Prostate gland (tissue), 2 donors: ENCODE measurements around the gene KCNN1. TPM values are rescaled to one million over a fixed set of nuclear protein-coding genes. Genes with fewer than 3 reads are reported as not detected.
"Not testable (repeated sequence)": the region's sequence is repeated elsewhere in the genome, so short reads cannot be mapped to it uniquely, and the experiment has no call there.

Source experiments
- DNase-seq: peaks from one replicate; pipeline ENCODE4 v3.0.0-alpha.2; 2019; ENCODE audit warnings: low spot score
- H3K27ac ChIP-seq, 2 donors: fragments of 200-600 bp; sonication (generic); 2 replicates each; pipeline ENCODE4 v1.5.1; 2017 to 2019
- H3K27me3 ChIP-seq: fragments of 200-600 bp; sonication (generic); replicated peaks from 2 replicates; pipeline ENCODE4 v1.5.1; 2019; ENCODE audit not compliant: insufficient read depth
- H3K36me3 ChIP-seq, 2 donors: fragments of 200-600 bp; sonication (generic); 1 replicate in 1 of 2; 2 replicates in 1 of 2; pipeline versions ENCODE4 v1.5.1 to v1.8.1; 2017 to 2019
- H3K4me1 ChIP-seq: fragments of 200-600 bp; sonication (generic); replicated peaks from 2 replicates; pipeline ENCODE4 v1.5.1; 2019
- H3K4me3 ChIP-seq, 2 donors: fragments of 200-600 bp; sonication (generic); 2 replicates each; pipeline ENCODE4 v1.5.1; 2017 to 2019
- H3K9me3 ChIP-seq: fragments of 200-600 bp; sonication (generic); 2 replicates; pipeline ENCODE4 v1.5.1; 2017
- POLR2A ChIP-seq: fragments of 450-650 bp; IDR thresholded peaks from one replicate; pipeline ENCODE4 v1.6.1; 2016; ENCODE audit warnings: antibody characterized with exemption, mild to moderate bottlenecking
- POLR2AphosphoS5 ChIP-seq: sonication (generic); formaldehyde crosslinking; IDR thresholded peaks from one replicate; pipeline ENCODE4 v1.6.1; 2017; ENCODE audit warnings: antibody characterized with exemption
- WGBS: methylation state at CpG from one replicate; pipeline ENCODE4 v1.1.5; 2018; 5-methylcytosine and 5-hydroxymethylcytosine counted together
- intact Hi-C: fragments of 100-400 bp; cut with DNase I; formaldehyde crosslinking; loops from one replicate; pipeline ENCODE4 v1.14.2; 2022
- total RNA-seq, 2 donors: library from RNA; depleted of rRNA; stranded (reverse); fragments of >200 nt; gene quantifications; one replicate each; pipeline ENCODE4 v1.1.0, GENCODE V29; 2016
- TF ChIP-seq, protein P1 (sequence below), 4 experiments: fragments of 200-600 bp in 2 of 4; fragments of 450-650 bp in 2 of 4; sonication (generic) in 2 of 4; IDR thresholded peaks; 1 replicate in 3 of 4; 2 replicates in 1 of 4; pipeline ENCODE4 v1.5.1; 2016 to 2019; ENCODE audit warnings: antibody characterized with exemption in 4 of 4, mild to moderate bottlenecking in 2 of 4, moderate library complexity in 2 of 4

Gene KCNN1
- total RNA-seq, 2 donors from 2014 or later, result 0.36 to 5.6 TPM

DNA sequence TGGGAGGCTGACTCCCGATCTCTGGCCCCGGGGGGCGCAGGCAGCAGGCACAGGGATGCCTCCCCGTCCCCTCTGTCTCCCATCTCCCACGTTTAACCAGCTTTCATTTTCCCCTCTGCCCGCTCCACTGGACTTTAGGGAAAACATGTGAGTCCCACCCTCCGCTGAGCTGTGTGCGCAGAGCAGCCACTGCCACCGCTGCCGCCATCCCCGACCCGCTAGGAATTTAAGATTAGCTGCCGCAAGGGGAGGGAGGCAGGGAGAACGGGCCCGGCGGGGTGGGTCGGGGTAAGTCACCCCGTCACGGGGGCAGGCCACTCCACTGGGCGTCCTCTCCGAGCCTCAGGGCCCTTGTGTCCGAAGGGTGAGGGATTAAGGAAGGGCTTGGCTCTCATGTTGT, 15.5 kb downstream of the KCNN1 start:
- Histone ChIP-seq H3K27ac (no peak overlapping the region), H3K4me3 (no peak overlapping the region), H3K4me1 (no peaks in the 10 kb centered on the region), H3K9me3 (no peaks in the 10 kb centered on the region), H3K36me3 (no peaks in the 10 kb centered on the region), H3K27me3 (no peaks in the 10 kb centered on the region)
- DNase-seq, result no peak
- TF ChIP-seq, protein P1, sequence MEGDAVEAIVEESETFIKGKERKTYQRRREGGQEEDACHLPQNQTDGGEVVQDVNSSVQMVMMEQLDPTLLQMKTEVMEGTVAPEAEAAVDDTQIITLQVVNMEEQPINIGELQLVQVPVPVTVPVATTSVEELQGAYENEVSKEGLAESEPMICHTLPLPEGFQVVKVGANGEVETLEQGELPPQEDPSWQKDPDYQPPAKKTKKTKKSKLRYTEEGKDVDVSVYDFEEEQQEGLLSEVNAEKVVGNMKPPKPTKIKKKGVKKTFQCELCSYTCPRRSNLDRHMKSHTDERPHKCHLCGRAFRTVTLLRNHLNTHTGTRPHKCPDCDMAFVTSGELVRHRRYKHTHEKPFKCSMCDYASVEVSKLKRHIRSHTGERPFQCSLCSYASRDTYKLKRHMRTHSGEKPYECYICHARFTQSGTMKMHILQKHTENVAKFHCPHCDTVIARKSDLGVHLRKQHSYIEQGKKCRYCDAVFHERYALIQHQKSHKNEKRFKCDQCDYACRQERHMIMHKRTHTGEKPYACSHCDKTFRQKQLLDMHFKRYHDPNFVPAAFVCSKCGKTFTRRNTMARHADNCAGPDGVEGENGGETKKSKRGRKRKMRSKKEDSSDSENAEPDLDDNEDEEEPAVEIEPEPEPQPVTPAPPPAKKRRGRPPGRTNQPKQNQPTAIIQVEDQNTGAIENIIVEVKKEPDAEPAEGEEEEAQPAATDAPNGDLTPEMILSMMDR (IDR thresholded peaks at IDR 0.05), result no peak
- TF ChIP-seq POLR2AphosphoS5 (no peak), POLR2A (no peak)
- 92% methylated on average over 22 of the region's 22 CpGs for WGBS
- intact Hi-C loops, result no loop called here

DNA sequence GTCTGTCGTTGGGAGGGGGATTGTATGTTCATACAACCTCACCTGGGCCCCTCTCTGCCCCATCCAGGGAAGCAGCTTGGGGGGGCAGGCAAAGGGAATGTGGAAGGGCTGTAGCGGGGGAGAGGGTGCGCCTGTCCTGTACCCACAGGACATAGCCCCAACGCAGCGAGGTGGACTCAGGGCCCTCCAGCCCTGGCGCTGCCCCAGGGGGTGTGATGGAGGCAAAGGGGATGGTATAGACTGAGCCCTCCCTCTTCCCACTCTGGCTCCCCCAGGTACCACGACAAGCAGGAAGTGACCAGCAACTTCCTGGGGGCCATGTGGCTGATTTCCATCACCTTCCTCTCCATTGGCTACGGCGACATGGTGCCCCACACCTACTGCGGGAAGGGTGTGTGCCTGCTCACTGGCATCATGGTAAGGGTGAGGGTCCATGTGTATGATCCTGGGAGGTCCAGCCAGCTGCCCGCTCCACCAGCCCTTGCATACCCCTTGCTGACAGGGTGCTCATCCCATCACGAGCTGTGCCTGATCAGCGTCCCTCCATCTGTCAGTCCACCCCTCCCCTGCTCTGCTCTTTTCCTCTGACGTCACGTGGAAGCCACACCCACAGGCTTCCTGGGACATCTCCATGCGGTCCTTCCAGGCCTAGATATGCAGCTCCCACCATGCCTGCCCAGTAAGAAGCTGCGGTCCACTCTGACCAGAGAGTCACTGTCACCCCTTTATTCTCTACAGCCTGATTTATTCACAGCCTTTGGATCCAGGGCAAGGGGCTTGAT, 18.3 kb downstream of the KCNN1 start:
- Histone ChIP-seq H3K27ac (no peak overlapping the region), H3K27me3 (no peaks in the 10 kb centered on the region), H3K36me3 (no peaks in the 10 kb centered on the region), H3K4me3 (no peak overlapping the region), H3K4me1 (no peaks in the 10 kb centered on the region), H3K9me3 (no peaks in the 10 kb centered on the region)
- intact Hi-C loops, result no loop called here
- 77% methylated on average over 17 of the region's 17 CpGs for WGBS
- no peak for TF ChIP-seq POLR2AphosphoS5
- TF ChIP-seq POLR2A, result no peak
- TF ChIP-seq, protein P1 (IDR thresholded peaks at IDR 0.05), result no peak
- DNase-seq, result no peak

DNA sequence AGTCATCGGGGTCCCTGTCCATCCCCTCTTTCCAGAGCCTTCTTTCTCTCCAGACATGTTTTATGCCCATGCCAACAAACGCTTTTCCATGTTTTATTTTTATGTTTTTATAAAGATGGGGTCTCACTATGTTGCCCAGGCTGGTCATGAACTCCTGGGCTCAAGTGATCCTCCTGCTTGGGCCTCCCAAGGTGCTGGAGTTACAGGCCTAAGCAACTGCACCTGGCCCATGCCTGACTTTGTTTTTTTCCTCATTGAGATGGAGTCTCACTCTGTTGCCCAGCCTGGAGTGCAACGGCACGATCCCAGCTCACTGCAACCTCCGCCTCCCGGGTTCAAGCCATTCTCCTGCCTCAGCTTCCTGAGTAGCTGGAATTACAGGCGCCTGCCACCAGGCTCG, 19.7 kb downstream of the KCNN1 start:
- DNase-seq, H3K4me3 ChIP-seq, H3K9me3 ChIP-seq, H3K27ac ChIP-seq, H3K4me1 ChIP-seq, intact Hi-C loops, H3K36me3 ChIP-seq, H3K27me3 ChIP-seq: not testable (repeated sequence)
- 93% methylated on average over 8 of the region's 8 CpGs for WGBS

DNA sequence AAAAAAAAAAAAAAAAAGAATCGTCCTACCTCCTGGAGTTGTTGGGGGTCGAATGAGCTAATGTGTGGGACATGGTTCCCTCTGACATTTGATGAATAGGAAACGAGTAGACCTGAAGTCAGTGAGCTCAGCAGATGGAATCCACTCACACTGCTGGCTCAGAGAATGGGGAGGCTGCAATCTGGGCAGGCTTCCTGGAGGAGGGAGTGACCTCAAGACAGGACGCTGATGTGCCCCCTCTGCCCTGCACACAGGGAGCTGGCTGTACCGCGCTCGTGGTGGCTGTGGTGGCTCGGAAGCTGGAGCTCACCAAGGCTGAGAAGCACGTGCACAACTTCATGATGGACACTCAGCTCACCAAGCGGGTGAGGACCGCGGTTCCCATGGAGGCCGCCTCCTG, 21.3 kb downstream of the KCNN1 start:
- intact Hi-C loops, result no loop called here

DNA sequence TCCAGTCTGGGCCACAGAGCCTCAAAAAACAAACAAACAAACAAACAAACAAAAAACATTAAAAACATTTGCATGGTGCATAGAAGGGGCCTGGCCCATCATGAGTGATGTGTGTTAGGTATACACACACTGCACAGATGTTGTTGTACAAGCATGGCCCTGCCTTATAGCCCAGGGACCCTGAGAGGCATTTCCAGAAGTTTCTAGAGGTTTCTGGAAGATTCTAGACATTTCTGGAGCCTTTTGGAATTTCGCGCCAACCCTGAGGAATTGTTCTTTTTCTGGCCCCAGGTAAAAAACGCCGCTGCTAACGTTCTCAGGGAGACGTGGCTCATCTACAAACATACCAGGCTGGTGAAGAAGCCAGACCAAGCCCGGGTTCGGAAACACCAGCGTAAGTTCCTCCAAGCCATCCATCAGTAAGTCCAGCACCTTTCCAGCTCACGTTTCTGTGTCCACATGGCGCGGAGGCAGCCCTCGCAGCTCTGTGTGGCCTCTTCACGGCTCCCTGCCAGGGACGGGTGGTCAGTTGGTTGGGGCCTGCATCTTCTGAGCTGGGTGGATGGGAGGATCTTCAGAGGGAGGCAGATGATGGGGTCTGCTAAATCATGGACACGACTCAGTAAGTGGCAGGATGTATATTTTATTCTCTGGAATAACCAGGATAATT, 22.7 kb downstream of the KCNN1 start:
- TF ChIP-seq, protein P1 (IDR thresholded peaks at IDR 0.05), result no peak
- no peak for TF ChIP-seq POLR2A
- no peak for TF ChIP-seq POLR2AphosphoS5
- Histone ChIP-seq H3K4me1 (no peaks in the 10 kb centered on the region), H3K27me3 (no peaks in the 10 kb centered on the region), H3K4me3 (no peak overlapping the region), H3K36me3 (no peaks in the 10 kb centered on the region), H3K27ac (no peak overlapping the region), H3K9me3 (no peaks in the 10 kb centered on the region)
- no peak for DNase-seq
- 95% methylated on average over 16 of the region's 16 CpGs for WGBS
- intact Hi-C loops, result no loop called here

More for the DNA sequence above, 21.3 kb downstream of the KCNN1 start:
- H3K4me3 ChIP-seq, result no peak overlapping the region
- H3K4me1 ChIP-seq, result no peaks in the 10 kb centered on the region
- no peak for DNase-seq
- no peaks in the 10 kb centered on the region for H3K9me3 ChIP-seq
- no peak overlapping the region for H3K27ac ChIP-seq
- WGBS, result 94% methylated on average over 13 of the region's 13 CpGs
- H3K36me3 ChIP-seq, result no peaks in the 10 kb centered on the region
- no peaks in the 10 kb centered on the region for H3K27me3 ChIP-seq
- TF ChIP-seq POLR2A, result no peak
- TF ChIP-seq POLR2AphosphoS5, result no peak
- TF ChIP-seq, protein P1 (IDR thresholded peaks at IDR 0.05), result no peak
